Lung microvascular endothelial cell (primary cell): Measurements from ENCODE around the gene NLRP3. TPM values are rescaled to one million over a fixed set of nuclear protein-coding genes. Genes with fewer than 3 reads are reported as not detected.
"Not testable (repeated sequence)": the region's sequence is repeated elsewhere in the genome, so short reads cannot be mapped to it uniquely, and the experiment has no call there.

ENCODE experiments used
- DNase-seq, 2 donors: peaks; one replicate each; pipeline versions ENCODE4 v3.0.0 to v3.0.0-alpha.2; 2010; ENCODE audit warnings: low read depth in 2 of 2
- total RNA-seq: library from RNA; depleted of rRNA; stranded (reverse); fragments of >200 nt; gene quantifications from 2 replicates; pipeline ENCODE4 v1.2.1, GENCODE V29; 2014

Gene NLRP3
- total RNA-seq = under 0.01 TPM in 2 replicates

GRCh38 chr1:247415423-247416361 is at the start of gene NLRP3:
Gene NLRP3 (plus strand): TSS chr1:247416173. CDS start chr1:247418801, 2,628 bp downstream.
- no peak for DNase-seq

DNA sequence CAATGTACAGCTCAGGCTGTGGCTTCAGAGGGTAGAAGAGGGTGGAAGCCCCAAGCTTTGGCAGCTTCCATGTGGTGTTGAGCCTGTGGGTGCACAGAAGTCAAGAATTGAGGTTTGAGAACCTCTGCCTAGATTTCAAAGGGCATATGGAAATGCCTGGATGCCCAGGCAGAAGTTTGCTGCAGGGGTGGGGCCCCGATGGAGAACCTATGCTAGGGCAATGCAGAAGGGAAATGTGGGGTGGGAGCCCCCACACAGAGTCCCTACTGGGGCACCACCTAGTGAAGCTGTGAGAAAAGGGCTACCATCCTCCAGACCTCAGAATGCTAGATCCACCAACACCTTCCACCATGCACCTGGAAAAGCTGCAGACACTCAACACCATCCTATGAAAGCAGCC is 49.6 kb upstream of the NLRP3 start:
- DNase-seq = not testable (repeated sequence)

DNA sequence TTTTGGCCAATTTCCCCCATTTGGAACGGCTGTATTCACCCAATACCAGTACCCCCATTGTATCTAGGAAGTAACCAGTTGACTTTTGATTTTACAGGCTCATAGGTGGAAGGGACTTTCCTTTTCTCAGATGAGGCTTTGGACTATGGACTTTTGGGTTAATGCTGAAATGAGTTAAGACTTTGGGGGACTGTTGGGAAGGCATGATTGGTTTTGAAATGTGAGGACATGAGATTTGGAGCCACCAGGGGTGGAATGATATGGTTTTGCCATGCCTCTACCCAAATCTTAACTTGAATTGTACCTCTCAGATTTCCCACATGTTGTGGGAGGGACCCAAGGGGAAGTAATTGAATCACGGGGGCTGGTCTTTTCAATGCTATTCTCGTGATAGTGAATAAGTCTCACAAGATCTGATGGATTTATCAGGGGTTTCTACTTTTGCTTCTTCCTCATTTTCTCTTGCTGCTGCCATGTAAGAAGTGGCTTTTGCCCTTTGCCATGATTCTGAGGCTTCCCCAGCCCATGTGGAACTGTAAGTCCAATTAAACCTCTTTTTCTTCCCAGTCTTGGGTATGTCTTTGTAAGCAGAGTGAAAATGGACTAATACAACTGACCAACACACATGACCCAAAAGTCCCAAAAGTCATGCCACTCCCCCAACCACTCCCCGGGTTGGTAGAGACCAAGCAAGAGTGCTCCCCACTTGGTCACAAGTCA is 48.9 kb upstream of the NLRP3 start:
- no peak for DNase-seq

GRCh38 chr1:247367786-247368422 is 48.1 kb upstream of the NLRP3 start:
- DNase-seq = no peak

- no peak for DNase-seq
Measured at GRCh38 chr1:247368490-247369145, 47.4 kb upstream of the NLRP3 start.

DNA sequence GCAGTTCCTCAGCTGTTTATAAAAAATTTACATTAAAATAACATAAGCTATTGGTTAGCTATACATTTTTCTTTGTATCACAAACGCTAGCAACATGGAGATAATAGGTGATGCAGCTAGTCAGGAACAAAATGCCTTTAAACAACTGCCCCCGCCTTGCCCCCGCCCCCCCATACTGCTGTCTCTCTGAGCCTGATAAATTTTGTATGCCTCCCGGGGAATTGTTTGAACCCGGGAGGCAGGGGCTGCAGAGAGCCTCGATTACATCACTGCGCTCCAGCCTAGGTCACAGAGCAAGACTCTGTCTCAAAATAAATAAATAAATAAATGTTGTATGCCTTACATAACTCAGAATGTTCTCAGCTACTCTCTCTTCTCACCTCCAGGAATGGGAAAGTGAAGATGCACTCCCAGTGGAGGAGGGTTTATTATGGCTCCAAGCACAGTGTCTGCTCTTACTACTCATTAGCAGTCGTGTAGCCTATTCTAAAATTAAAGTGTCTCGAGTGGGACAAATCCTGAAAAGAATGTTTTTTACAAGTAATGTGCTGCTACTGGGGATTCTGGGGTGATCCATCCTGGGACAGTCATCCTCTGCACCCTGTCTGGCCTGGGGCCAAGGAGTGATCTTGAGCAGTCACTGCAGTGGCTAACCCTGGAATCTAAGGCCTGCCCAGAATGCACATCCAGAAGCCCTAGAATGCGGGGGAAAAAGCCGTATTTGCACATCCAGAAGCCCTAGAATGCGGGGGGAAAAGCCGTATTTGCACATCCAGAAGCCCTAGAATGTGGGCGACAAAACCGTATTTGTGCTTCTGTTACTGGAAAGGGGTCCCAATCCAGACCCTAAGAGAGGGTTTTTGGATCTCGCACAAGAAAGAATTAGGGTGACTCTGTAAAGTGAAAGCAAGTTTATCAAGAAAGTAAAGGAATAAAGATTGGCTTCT is 44.9 kb upstream of the NLRP3 start:
- no peak for DNase-seq

DNA sequence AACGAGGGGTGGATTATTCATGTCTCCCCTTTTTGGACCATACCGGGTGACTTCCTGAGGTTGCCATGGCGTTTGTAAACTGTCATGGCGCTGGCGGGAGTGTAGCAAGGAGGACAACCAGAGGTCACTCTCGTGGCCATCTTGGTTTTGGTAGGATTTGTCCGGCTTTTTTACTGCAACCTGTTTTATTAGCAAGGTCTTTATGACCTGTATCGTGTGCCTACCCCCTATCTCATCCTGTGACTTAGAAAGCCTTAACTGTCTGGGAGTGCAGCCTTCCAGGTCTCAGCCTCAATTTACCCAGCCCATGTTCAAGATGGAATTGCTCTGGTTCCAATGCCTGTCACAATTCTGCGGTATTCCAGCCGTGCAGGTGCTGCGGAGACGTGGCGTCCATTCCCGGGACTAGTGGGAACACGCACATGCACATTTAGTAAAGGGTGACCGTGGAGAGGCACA is 44.1 kb upstream of the NLRP3 start:
- no peak for DNase-seq

- DNase-seq = peak; percentile 17 to 21
Measured at GRCh38 chr1:247373721-247374141, 42.2 kb upstream of the NLRP3 start.

GRCh38 chr1:247374651-247375334 is 41.2 kb upstream of the NLRP3 start:
- DNase-seq = not testable (repeated sequence)

- DNase-seq = no peak
Measured at GRCh38 chr1:247375747-247376146, 40.2 kb upstream of the NLRP3 start.

DNA sequence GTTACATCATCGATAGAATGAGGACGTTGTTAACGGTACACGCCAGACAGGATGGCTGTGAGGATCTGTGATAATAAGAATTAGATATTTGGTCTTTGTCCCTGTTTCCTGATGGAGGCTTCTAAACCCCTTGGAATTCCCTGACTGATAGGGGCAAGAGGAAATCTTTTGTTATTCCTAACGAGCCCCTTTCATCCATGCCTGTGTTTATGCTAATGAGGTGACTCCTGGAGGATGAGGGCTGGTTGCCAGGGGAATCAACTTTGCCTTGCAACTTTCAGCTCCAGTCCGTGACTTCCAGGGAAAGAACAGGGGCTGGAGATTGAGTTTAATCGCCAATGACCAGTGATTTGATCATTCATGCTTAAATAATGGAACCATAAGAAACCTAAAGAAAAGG is 39.3 kb upstream of the NLRP3 start:
- no peak for DNase-seq

DNA sequence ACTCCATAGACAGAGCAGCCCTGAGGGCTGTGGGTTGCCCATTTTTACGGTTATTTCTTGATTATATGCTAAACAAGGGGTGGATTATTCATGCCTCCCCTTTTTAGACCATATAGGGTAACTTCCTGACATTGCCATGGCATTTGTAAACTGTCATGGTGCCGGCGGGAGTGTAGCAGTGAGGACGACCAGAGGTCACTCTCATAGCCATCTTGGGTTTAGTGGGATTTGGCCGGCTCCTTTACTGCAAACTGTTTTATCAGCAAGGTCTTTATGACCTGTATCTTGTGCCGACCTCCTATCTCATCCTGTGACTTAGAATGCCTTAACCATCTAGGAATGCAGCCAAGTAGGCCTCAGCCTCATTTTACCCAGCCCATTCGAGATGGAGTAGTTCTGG is 38.3 kb upstream of the NLRP3 start:
- not testable (repeated sequence) for DNase-seq

DNA sequence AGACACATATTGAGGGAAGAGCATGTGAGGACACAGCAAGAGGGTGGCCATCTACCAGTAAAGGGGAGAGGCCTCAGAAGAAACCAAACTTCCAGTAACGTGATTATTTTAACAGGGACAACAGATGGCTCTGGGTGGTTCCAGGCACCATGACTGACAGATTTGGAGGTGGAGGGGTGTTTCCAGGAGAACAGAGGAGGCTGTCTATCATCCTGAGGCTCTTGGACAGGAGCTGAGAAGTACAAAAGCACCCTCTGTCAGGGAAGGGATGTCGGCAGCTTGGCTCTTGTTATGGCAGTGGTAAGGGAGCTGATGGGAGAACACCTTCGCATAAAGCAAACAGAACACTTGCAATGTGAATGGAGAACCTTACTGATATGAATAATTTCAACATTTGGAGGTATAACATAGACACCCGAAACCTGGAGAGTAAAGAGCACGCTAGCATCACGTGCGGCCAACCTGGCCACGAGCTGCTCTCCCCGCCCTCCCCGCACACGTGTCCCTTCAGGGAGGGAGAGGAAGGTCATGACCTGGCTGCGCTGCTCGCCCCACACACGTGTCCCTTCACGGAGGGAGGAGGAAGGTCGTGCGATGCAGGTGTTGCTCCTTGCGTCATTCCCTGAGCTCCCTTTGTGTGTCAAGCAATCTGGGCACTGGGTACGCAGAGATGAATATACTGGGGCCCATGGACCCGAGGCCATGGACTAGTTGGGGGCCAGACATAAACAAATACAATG is 37.5 kb upstream of the NLRP3 start:
- DNase-seq = no peak

- no peak for DNase-seq
Measured at GRCh38 chr1:247385283-247385682, 30.7 kb upstream of the NLRP3 start.

GRCh38 chr1:247386217-247386616 is 29.8 kb upstream of the NLRP3 start:
- no peak for DNase-seq

GRCh38 chr1:247386687-247387086 is 29.3 kb upstream of the NLRP3 start:
- no peak for DNase-seq

DNA sequence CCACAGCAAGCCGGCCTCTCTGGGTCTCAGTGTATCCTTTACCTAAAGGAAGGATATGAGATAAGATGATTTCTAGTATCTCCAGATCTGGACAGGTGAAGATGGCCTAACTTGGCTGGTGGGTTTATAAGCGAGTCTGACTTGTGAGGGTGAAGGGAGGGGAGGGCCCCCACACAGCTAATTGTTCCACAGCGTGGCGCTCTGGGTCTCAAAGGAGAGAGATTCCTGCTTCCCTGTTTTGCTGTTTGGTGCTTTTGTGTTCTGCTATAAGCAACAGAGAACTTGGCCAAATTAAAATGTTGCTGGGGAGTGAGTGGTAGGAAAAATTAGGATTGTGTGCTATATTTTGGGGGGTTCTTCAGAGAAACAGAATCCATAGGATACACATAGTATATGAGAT is 28.9 kb upstream of the NLRP3 start:
- no peak for DNase-seq

GRCh38 chr1:247387565-247387964 is 28.4 kb upstream of the NLRP3 start:
- no peak for DNase-seq
